Measurements from ENCODE around the gene NADK.

- TF ChIP-seq CTCF (conservative IDR thresholded peaks at IDR 0.05; ENCODE audit: low read depth, low read length): no peak
- TF ChIP-seq EZH2 (IDR thresholded peaks at IDR 0.05; ENCODE audit: borderline replicate concordance, low read depth, low read length, poor library complexity, severe bottlenecking): no peak
These were observed 22.8 kb downstream of the NADK start for GRCh38 chr1:1755426-1755825.

Measured in A673 (cell line).